Heart left ventricle (tissue), 16 donors: ENCODE measurements around the gene KCNE4. TPM values are rescaled to one million over a fixed set of nuclear protein-coding genes. Genes with fewer than 3 reads are reported as not detected.
A peak's percentile ranks its signal among the peaks of the same experiment; 100 is the strongest.

Source experiments
- ATAC-seq, 4 donors: fragments of 200-7000 bp; cut with Tn5 transposase; one replicate each; pipeline ENCODE4 v1.9.1; 2020 to 2022; ENCODE audit warnings: moderate library complexity in 4 of 4, mild to moderate bottlenecking in 3 of 4, moderate number of reproducible peaks in 1 of 4
- DNase-seq, 5 donors: peaks; one replicate each; pipeline ENCODE4 v3.0.0-alpha.2; 2020
- H3K27ac ChIP-seq, 12 donors: fragments of 200-600 bp; sonication (generic) in 4 of 12; one replicate each; pipeline versions ENCODE4 v1.5.0 to v1.8.0; 2016 to 2022; ENCODE audit warnings: mild to moderate bottlenecking in 2 of 12
- H3K27me3 ChIP-seq, 9 donors: fragments of 200-600 bp; sonication (generic) in 2 of 9; one replicate each; pipeline versions ENCODE4 v1.5.1 to v1.8.0; 2016 to 2022; ENCODE audit warnings: mild to moderate bottlenecking in 3 of 9
- H3K36me3 ChIP-seq, 9 donors: fragments of 200-600 bp; sonication (generic) in 2 of 9; one replicate each; pipeline versions ENCODE4 v1.5.0 to v1.8.0; 2018 to 2022; ENCODE audit warnings: mild to moderate bottlenecking in 2 of 9
- H3K4me1 ChIP-seq, 12 donors: fragments of 200-600 bp; sonication (generic) in 4 of 12; one replicate each; pipeline versions ENCODE4 v1.5.0 to v1.8.0; 2016 to 2022; ENCODE audit warnings: mild to moderate bottlenecking in 3 of 12
- H3K4me3 ChIP-seq, 12 donors: fragments of 200-600 bp; sonication (generic) in 4 of 12; one replicate each; pipeline versions ENCODE4 v1.5.0 to v1.8.0; 2017 to 2022; ENCODE audit warnings: mild to moderate bottlenecking in 9 of 12, moderate library complexity in 4 of 12
- H3K9me3 ChIP-seq, 12 donors: fragments of 200-600 bp; sonication (generic) in 4 of 12; one replicate each; pipeline versions ENCODE4 v1.5.0 to v1.8.0; 2016 to 2022; ENCODE audit warnings: mild to moderate bottlenecking in 1 of 12
- CTCF ChIP-seq, 12 donors: fragments of 200-600 bp; sonication (generic) in 4 of 12; IDR thresholded peaks; one replicate each; pipeline versions ENCODE4 v1.5.0 to v1.8.0; 2018 to 2022; ENCODE audit warnings: antibody characterized with exemption in 12 of 12, mild to moderate bottlenecking in 5 of 12
- POLR2A ChIP-seq, 2 donors: fragments of 450-650 bp; IDR thresholded peaks; one replicate each; pipeline ENCODE4 v1.6.1; 2017; ENCODE audit warnings: antibody characterized with exemption in 2 of 2, mild to moderate bottlenecking in 2 of 2, moderate library complexity in 2 of 2
- WGBS, 4 donors: extraction: QIAGEN DNeasy Blood & Tissue Kit in 2 of 4; methylation state at CpG; one replicate each; pipeline versions ENCODE4 v1.1.5 to v1.1.7; 2013 to 2018; 5-methylcytosine and 5-hydroxymethylcytosine counted together
- intact Hi-C, 10 donors: fragments of 100-400 bp; cut with DNase I; formaldehyde crosslinking; loops; one replicate each; pipeline versions ENCODE4 v1.11.1 to v1.14.2; 2022
- polyA plus RNA-seq, 2 donors: library from polyadenylated mRNA; stranded (reverse); fragments of 200-250 nt; gene quantifications; one replicate each; pipeline ENCODE4 v1.2.3, GENCODE V29; 2013
- total RNA-seq, 9 donors: library from RNA; depleted of rRNA in 2 of 9; stranded (reverse); fragments of >200 nt in 2 of 9; fragmentation: NEBNext Ultra II Directional in 3 of 9; extraction: Animal tissue kit (Norgen Biotek cat#: 25700) in 3 of 9; gene quantifications; one replicate each; pipeline versions ENCODE4 v1.1.0 to v1.2.4, GENCODE V29; 2016 to 2023
- donor health status: ischemic (EF 13 %, LVEDD 7.1; RV severe dilation, severe dysfunction).
- donor health status: healthy with polysubstance abuse.
- donor health status: DM: no; HTN: yes; CAD: no.
- donor health status: DM: no; HTN: no; CAD: no.
- donor health status: ischemic (EF 25% LVEDD 6.9; RV normal size, moderate dysfunction).
- donor health status: ischemic (EF 25% LVEDD 5.7; RV mildly dilated, moderate dysfunction).
- donor health status: healthy.
- donor health status: DM: yes; HTN: yes; CAD: no.
- donor health status: ischemic (EF 35%, LVEDD 5.7; RV mildly dilated, moderate dysfunction).
- donor health status: nonischemic (EF 11% LVEDD 7.7; RV severe dilation, severe dysfunction).
- donor health status: DM: yes; HTN: yes; CAD: no.
- donor health status: PGD.
- donor health status: ischemic (EF 29% LVEDD 5.4; RV normal size, mild dysfunction).
- donor health status: nonischemic (EF 23%, LVEDD 6.1; RV moderate dilation, normal function).

Gene KCNE4
- total and polyA plus RNA-seq, 11 donors, result 0.69 to 3.7 (median 1.6) TPM

- Histone ChIP-seq H3K36me3 (no peaks in the 10 kb centered on the region), H3K4me3 (no peak overlapping the region), H3K27ac (no peak overlapping the region), H3K9me3 (no peaks in the 10 kb centered on the region), H3K4me1 (peaks cover 0 to 35% (median 16%) of the 10 kb centered on the region in 12 donors), H3K27me3 (no peaks in the 10 kb centered on the region)
- 82 to 92% (median 84%) methylated on average over 6 of the region's 6 CpGs for WGBS, 4 donors
- TF ChIP-seq CTCF (IDR thresholded peaks at IDR 0.05), result no peak
- no peak for TF ChIP-seq POLR2A (IDR thresholded peaks at IDR 0.05)
- no peak for ATAC-seq
- intact Hi-C loops, result loop anchor here in 3 of 10 donors (5.0 to 10.0 kb wide), 2 partner anchors 103 to 116 kb away; no protein-coding TSS in a partner anchor
- no peak for DNase-seq
Measured at GRCh38 chr2:223097888-223098383, 45.9 kb downstream of the KCNE4 start.

- no peaks in the 10 kb centered on the region for H3K9me3 ChIP-seq
- peaks cover 0 to 24% (median 6%) of the 10 kb centered on the region in 12 donors for H3K4me1 ChIP-seq
- WGBS, 4 donors, result 77 to 93% (median 89%) methylated on average over 3 of the region's 3 CpGs
- H3K27me3 ChIP-seq, result no peaks in the 10 kb centered on the region
- no peaks in the 10 kb centered on the region for H3K36me3 ChIP-seq
- ATAC-seq, result no peak
- intact Hi-C loops, result loop anchor here in 3 of 10 donors (5.0 to 10.0 kb wide), 2 partner anchors 105 to 117 kb away; no protein-coding TSS in a partner anchor
- DNase-seq, result no peak
- TF ChIP-seq CTCF (IDR thresholded peaks at IDR 0.05), result no peak
- no peak for TF ChIP-seq POLR2A (IDR thresholded peaks at IDR 0.05)
- no peak overlapping the region for H3K4me3 ChIP-seq
- H3K27ac ChIP-seq, result peak overlapping the region in 3 of 12 donors; percentile 13 to 50 (median 15)
Measured at GRCh38 chr2:223099561-223099960, 47.6 kb downstream of the KCNE4 start.

- peak overlapping the region in 4 of 12 donors; percentile 13 to 50 (median 17) for H3K27ac ChIP-seq
- no peaks in the 10 kb centered on the region for H3K27me3 ChIP-seq
- DNase-seq (peak; percentile 66 to 80 (median 72)), ATAC-seq (peak; percentile 58 to 74 (median 66))
- 36 to 59% (median 54%) methylated on average over 3 to 4 of the region's 4 CpGs for WGBS, 4 donors
- H3K9me3 ChIP-seq, result no peaks in the 10 kb centered on the region
- intact Hi-C loops, result loop anchor here in 7 of 10 donors (2.0 to 5.0 kb wide), 7 partner anchors 43 to 128 kb away; partner anchors contain the start of gene KCNE4 (in 1 of the 7)
- TF ChIP-seq POLR2A (IDR thresholded peaks at IDR 0.05), result no peak
- H3K36me3 ChIP-seq, result no peaks in the 10 kb centered on the region
- H3K4me3 ChIP-seq, result no peak overlapping the region
- H3K4me1 ChIP-seq, result peaks cover 0 to 24% (median 6%) of the 10 kb centered on the region in 12 donors
Measured at GRCh38 chr2:223100061-223100511, 48.1 kb downstream of the KCNE4 start.

GRCh38 chr2:223101340-223102039, 49.5 kb downstream of the KCNE4 start:
- H3K4me3 ChIP-seq, result no peak overlapping the region
- 55 to 58% (median 55%) methylated on average over 4 of the region's 4 CpGs for WGBS, 4 donors
- peaks cover 0 to 24% (median 6%) of the 10 kb centered on the region in 12 donors for H3K4me1 ChIP-seq
- ATAC-seq (peak in 3 of 4 donors; percentile 52 to 69 (median 61)), DNase-seq (no peak)
- H3K27ac ChIP-seq, result peak overlapping the region in 6 of 12 donors; percentile 2 to 57 (median 23)
- H3K9me3 ChIP-seq, result no peaks in the 10 kb centered on the region
- H3K36me3 ChIP-seq, result no peaks in the 10 kb centered on the region
- intact Hi-C loops, result loop anchor here in 7 of 10 donors (2.0 to 5.0 kb wide), 7 partner anchors 44 to 129 kb away; partner anchors contain the start of gene KCNE4 (in 1 of the 7)
- no peaks in the 10 kb centered on the region for H3K27me3 ChIP-seq
- TF ChIP-seq CTCF (IDR thresholded peaks at IDR 0.05), result peak in 11 of 12 donors; percentile 10 to 48 (median 34)
- TF ChIP-seq POLR2A (IDR thresholded peaks at IDR 0.05), result no peak
